ENCODE data around the gene ERCC6L2.

Gene ERCC6L2, protein sequence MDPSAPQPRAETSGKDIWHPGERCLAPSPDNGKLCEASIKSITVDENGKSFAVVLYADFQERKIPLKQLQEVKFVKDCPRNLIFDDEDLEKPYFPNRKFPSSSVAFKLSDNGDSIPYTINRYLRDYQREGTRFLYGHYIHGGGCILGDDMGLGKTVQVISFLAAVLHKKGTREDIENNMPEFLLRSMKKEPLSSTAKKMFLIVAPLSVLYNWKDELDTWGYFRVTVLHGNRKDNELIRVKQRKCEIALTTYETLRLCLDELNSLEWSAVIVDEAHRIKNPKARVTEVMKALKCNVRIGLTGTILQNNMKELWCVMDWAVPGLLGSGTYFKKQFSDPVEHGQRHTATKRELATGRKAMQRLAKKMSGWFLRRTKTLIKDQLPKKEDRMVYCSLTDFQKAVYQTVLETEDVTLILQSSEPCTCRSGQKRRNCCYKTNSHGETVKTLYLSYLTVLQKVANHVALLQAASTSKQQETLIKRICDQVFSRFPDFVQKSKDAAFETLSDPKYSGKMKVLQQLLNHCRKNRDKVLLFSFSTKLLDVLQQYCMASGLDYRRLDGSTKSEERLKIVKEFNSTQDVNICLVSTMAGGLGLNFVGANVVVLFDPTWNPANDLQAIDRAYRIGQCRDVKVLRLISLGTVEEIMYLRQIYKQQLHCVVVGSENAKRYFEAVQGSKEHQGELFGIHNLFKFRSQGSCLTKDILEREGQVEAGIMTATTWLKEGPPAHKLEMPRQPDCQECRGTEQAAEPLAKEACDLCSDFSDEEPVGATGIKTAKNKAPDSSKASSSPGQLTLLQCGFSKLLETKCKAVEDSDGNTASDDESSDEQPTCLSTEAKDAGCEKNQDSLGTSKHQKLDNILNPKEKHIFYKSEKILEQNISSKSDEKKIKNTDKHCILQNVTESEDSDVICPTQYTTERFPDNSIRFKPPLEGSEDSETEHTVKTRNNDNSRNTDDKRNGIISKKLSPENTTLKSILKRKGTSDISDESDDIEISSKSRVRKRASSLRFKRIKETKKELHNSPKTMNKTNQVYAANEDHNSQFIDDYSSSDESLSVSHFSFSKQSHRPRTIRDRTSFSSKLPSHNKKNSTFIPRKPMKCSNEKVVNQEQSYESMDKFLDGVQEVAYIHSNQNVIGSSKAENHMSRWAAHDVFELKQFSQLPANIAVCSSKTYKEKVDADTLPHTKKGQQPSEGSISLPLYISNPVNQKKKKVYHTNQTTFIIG (N-terminal part only)

GRCh38 chr9:95875305-95876137 lies at the start of gene ERCC6L2:
Gene ERCC6L2 (plus strand): TSS chr9:95875691. CDS start chr9:95876039, 348 bp downstream.
- DNase-seq (ENCODE audit: low read depth in 2 of 2): peak; percentile 80 to 88

GRCh38 chr9:95826183-95826838 lies 49.2 kb upstream of the ERCC6L2 start:
- DNase-seq (ENCODE audit: low read depth in 2 of 2): no peak

DNA sequence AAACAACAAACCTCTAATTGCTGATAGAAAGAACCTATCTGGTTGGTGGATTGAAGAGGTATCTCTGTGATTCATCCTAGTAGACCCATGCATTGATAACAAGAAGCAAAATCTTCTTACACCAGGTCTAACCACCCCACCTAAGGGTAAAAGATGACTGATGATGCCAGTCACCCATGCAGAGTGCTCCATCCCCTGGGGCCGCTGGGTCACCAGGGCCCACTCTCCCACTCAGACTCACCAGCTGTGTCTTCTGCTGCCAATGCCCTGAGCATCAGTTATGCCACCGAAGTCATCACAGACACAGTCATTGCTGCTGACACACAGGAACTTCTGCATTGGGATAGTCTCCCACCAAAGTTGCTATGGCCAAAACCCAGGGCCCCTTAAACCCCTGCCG lies 44.7 kb upstream of the ERCC6L2 start:
- no peak for DNase-seq (ENCODE audit: low read depth in 2 of 2)

DNA sequence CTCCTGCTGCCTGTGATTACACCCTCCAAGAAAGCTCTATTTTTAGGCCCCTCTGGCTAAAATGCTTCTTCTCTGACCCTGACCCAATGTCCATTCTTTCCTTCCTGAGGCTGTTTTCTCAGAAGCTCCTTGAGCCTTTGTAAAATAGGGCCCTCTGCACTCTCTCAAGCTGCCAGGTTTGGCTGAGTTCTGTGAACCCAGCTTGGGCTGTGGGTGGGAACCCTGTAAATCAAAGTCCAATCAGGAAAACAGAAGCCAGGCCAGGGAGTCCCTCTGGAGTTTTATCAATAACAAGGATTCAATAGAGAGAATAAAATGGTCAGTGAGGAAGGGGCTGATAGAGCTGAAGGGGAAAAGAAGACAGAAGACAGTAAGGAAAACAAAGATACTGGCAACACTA lies 43.7 kb upstream of the ERCC6L2 start:
- no peak for DNase-seq (ENCODE audit: low read depth in 2 of 2)

GRCh38 chr9:95833546-95834178 lies 41.8 kb upstream of the ERCC6L2 start:
- DNase-seq (ENCODE audit: low read depth in 2 of 2): no peak

DNA sequence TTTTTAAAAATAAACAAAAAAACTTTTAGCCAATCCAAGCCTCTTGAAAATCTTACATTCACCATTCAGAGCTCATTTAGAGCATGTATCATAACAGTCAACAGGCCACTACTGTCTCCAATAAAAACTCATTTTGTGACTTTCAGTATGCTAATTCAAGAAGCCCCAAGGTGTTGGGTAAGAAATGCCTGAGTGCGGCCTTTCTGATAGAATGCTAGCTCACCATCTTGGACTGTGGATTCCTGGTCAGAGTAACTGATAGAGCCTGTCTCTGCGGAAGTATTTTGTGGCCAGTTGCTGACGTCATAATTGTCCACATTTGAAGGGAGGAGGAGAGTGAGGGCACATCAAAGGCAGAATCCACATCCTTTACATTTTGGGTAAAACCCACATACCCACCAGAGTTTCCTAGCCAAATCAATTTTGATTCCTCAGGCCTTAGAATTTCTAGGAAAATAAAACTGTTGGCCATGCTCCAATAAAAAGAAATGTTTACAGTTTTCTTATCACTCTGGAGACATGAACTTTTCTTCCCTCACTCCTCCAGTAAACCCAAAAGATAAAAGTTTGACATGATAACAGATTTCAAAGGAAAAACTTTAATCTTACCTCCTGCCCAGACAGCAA lies 41.1 kb upstream of the ERCC6L2 start:
- DNase-seq (ENCODE audit: low read depth in 2 of 2): no peak

DNA sequence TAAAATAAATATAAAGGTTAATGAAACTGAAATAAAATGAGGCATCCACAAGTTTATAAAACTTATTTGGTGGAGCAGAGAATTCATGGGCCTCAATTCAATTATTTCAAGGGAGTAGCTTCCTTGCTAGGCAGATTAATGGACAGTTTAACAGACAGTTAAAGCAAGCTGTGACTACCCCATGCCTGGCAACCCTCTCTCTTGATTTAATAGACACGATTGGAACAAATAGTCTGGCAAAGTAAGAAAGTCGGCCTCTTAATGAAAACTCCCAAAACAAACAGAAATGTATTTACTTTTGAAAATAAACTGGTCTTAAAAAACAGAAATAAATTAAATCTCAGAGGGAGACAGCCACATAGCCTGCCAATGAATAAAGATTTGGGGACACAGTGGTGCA lies 40.1 kb upstream of the ERCC6L2 start:
- no peak for DNase-seq (ENCODE audit: low read depth in 2 of 2)

- no peak for DNase-seq (ENCODE audit: low read depth in 2 of 2)
Measured at GRCh38 chr9:95836072-95836471, 39.4 kb upstream of the ERCC6L2 start.

DNA sequence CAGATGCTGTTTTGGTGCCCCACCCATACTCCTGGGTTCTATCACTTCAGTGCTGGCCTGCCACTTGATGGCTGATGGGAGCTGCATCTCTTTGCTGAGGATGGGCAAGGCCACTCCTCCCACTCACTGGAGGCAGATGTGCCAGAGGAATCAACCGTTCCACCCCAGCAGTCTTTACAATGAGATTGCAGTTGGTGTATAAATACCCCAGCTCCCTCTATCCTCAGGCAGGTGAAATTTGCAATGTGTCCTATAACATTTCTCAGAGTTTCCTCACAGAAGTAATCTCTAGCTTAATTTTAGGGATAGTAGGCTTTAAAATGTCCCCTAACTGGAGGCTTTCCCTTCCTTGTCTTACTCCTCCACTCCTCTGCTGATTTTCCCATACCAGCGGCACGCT lies 36.5 kb upstream of the ERCC6L2 start:
- DNase-seq (ENCODE audit: low read depth in 2 of 2): no peak

DNA sequence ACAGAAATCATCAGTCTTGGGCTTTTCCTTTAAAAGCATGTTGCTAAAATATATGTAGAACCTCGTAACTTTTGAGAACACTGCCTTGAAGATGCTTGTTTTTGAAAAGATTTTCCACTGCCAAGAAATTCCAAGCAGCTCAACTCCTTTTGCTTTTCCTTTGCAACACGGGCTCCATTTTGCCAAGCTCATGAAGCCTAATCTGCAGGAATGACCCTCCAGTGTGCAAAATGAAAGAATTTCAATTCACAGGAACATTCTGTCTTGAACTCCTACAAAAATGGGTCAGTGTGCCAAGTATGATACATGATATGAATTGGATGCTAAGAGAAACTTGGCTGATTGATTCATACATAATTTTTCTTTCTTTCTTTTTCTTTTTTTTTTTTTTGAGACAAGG lies 35.4 kb upstream of the ERCC6L2 start:
- no peak for DNase-seq (ENCODE audit: low read depth in 2 of 2)

DNA sequence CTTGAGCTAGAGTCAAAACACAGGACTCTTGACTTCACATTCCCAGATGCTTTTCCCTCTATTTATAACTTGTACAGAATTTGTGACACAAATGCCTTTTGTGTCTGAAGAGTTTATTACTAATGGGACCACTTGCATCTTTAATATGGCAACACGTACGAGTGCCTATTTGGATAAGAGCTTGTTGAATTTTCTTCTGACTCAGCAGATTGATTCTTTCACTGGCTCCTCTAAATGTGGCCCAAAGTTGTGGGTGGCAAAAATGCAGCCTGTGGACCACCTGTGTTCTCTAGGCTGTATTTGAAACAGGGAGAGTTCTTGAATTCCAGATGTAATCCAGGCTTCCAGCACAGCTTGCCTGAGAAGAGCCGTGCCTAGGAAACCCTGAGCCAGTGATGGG lies 34.1 kb upstream of the ERCC6L2 start:
- no peak for DNase-seq (ENCODE audit: low read depth in 2 of 2)

- no peak for DNase-seq (ENCODE audit: low read depth in 2 of 2)
Measured at GRCh38 chr9:95845751-95846150, 29.7 kb upstream of the ERCC6L2 start.

DNA sequence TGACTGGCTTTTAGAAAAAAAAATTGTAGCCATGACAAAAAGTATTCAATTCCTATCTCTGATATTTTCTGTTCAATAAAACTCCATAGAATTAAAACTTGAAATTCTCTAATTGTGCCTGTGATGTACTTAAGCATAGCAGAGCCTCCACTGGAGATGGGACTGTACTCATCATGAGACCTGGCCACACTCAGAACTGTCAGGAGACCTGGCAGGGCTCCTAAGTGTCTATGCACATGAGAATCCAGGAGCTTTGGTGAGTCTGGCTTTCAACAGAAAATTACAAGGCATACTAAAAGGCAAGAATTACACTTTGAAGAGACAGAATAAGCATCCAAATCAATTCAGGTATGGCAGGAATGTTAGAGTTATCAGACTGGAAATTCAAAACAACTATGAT lies 26.7 kb upstream of the ERCC6L2 start:
- no peak for DNase-seq (ENCODE audit: low read depth in 2 of 2)

DNA sequence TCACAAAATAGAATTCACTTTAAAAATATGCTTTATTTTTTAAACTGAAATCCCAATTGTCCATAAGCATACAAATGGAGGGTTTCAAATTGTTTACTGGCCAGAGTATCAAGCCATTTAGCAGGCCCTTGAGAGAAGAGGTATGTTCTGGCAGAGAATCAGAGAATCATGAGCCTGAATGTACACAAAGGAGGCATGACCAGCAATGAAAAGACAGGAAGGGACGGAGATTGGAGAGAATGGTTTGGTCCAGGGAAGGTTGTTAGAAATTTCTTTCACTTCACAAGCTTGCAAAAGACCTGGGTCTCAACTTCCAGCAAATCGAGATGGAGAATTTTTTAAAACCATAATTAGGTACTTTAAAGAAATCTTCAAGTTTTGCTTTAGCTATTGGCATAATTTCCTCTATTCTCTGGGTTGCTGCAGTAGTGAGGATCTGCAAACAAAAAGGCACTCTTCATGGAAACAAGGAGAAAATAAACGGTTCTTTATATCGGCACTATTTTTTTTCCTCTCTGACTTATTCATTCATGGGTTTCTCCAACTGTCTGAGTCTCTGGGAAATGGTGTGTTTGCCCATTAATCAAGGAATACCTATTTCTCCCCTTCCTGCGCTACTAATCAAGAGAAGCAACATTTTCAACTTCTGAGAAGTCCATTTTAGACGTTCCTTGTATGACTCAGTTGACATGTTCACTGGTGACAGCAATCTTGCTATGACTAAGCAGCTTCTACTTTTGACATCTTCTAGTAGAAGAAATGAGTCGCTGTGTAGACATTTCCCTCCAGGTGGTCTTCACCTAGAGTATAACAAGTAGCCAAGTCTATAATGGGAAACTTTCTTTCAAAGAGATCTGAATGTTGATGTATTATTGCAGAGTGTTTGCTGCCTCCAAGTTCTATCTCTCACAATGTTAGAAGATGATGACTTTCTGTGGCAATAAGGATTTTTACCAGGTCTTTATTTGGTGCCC lies 23.1 kb upstream of the ERCC6L2 start:
- DNase-seq (ENCODE audit: low read depth in 2 of 2): no peak

DNA sequence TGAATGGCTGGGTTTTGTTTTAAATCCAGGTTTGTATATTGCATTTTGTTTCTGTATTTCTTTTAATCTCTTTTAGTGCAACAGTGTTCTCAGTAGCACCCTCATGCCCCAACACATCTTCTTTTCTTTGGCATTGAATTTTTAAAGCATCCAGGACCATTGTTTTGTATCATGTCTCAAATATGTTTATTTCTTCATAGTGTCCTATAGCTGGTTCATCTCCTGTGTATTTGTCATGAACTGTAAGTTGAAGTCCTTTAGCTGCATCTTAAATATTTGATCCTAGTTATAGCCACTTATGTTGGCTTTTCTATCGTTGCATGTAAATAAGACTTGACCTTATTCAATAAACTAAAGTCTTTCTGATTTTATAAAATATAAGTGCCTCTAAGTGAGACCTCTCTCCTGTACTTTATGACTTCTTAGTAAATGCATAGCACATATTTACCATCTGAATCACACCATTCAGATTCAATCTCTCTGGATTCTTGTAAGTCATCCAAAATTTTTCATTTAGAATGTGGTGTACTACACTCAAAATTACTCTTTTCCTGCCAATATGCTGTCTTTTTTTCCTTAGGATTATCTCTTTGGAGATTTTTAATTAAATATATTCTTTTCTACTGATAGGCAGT lies 21.0 kb upstream of the ERCC6L2 start:
- DNase-seq (ENCODE audit: low read depth in 2 of 2): no peak

GRCh38 chr9:95855961-95856360 lies 19.5 kb upstream of the ERCC6L2 start:
- DNase-seq (ENCODE audit: low read depth in 2 of 2): no peak

GRCh38 chr9:95857124-95857523 lies 18.4 kb upstream of the ERCC6L2 start:
- no peak for DNase-seq (ENCODE audit: low read depth in 2 of 2)

- no peak for DNase-seq (ENCODE audit: low read depth in 2 of 2)
Measured at GRCh38 chr9:95857896-95858295, 17.6 kb upstream of the ERCC6L2 start.
